ENCODE measurements around the gene USP9X. TPM values are rescaled to one million over a fixed set of nuclear protein-coding genes. Genes with fewer than 3 reads are reported as not detected.
"Not testable (repeated sequence)": the region's sequence is repeated elsewhere in the genome, so short reads cannot be mapped to it uniquely, and the experiment has no call there.

Gene USP9X
- total and polyA plus RNA-seq, 2 donors (not counting 3 experiments of a cell fraction or from before 2014, with no cell fraction given): 13.7 to 66.8 TPM

GRCh38 chrX:41186946-41187345, 101.7 kb downstream of the USP9X start:
- POLR2A ChIA-PET; H3K9me1 ChIP-seq (replicated peaks; ENCODE audit: control insufficient read depth, extremely low read depth, insufficient read depth, low read length); H3K4me2 ChIP-seq (ENCODE audit: insufficient read depth, low read length); CTCF ChIA-PET; H3K9me3 ChIP-seq (replicated peaks; ENCODE audit: control insufficient read depth, insufficient read depth, low read length); H4K20me1 ChIP-seq (replicated peaks; ENCODE audit: control insufficient read depth, extremely low read depth, insufficient read depth, low read length); H3K79me2 ChIP-seq (ENCODE audit: control insufficient read depth, insufficient read depth, low read length); H3K27ac ChIP-seq (ENCODE audit: insufficient read depth, low read depth, low read length); BruUV-seq (replicated peaks); H3K36me3 ChIP-seq (ENCODE audit: control insufficient read depth in 2 of 2, extremely low read depth in 1 of 2, insufficient read depth in 2 of 2, low read length in 2 of 2); dilution Hi-C loops (cut with MboI; ENCODE audit: extremely low pct_ligation_motif_present, low sequenced_read_pairs); H3K4me1 ChIP-seq (ENCODE audit: control insufficient read depth, extremely low read depth, insufficient read depth, low read length); intact Hi-C loops (cut with micrococcal nuclease); FAIRE-seq; DNase-seq (ENCODE audit: low read depth, low spot score); H2AFZ ChIP-seq (ENCODE audit: low read depth, low read length); H3K4me3 ChIP-seq (replicated peaks in 1 of 3; ENCODE audit: insufficient read depth in 1 of 3, low read depth in 1 of 3, low read length in 3 of 3); H3K27me3 ChIP-seq (ENCODE audit: control insufficient read depth in 2 of 2, insufficient read depth in 2 of 2, low read length in 2 of 2); H3K9ac ChIP-seq (replicated peaks; ENCODE audit: extremely low read depth, insufficient read depth, low read length): not testable (repeated sequence)

- Histone ChIP-seq H3K4me2 (ENCODE audit: insufficient read depth, low read length) (no peak overlapping the region), H3K4me3 (replicated peaks in 1 of 3; ENCODE audit: insufficient read depth in 1 of 3, low read depth in 1 of 3, low read length in 3 of 3) (no peak overlapping the region), H3K4me1 (ENCODE audit: control insufficient read depth, extremely low read depth, insufficient read depth, low read length) (no peaks in the 10 kb centered on the region), H3K9me1 (replicated peaks; ENCODE audit: control insufficient read depth, extremely low read depth, insufficient read depth, low read length) (no peaks in the 10 kb centered on the region), H2AFZ (ENCODE audit: low read depth, low read length) (no peak overlapping the region), H3K27me3 (ENCODE audit: control insufficient read depth in 2 of 2, insufficient read depth in 2 of 2, low read length in 2 of 2) (no peaks in the 10 kb centered on the region), H3K9me3 (replicated peaks; ENCODE audit: control insufficient read depth, insufficient read depth, low read length) (no peaks in the 10 kb centered on the region), H3K36me3 (ENCODE audit: control insufficient read depth in 2 of 2, extremely low read depth in 1 of 2, insufficient read depth in 2 of 2, low read length in 2 of 2) (no peaks in the 10 kb centered on the region), H3K9ac (replicated peaks; ENCODE audit: extremely low read depth, insufficient read depth, low read length) (no peak overlapping the region), H4K20me1 (replicated peaks; ENCODE audit: control insufficient read depth, extremely low read depth, insufficient read depth, low read length) (no peaks in the 10 kb centered on the region), H3K27ac (ENCODE audit: insufficient read depth, low read depth, low read length) (no peak overlapping the region), H3K79me2 (ENCODE audit: control insufficient read depth, insufficient read depth, low read length) (no peaks in the 10 kb centered on the region)
- CTCF ChIA-PET: interaction anchor here (1.4 kb wide), 1 partner anchor 10 kb away, joined by 6 read pairs; no protein-coding TSS in a partner anchor
- BruUV-seq (replicated peaks): no TSS peak
- no peak for TF ChIP-seq MYC (IDR thresholded peaks at IDR 0.05; ENCODE audit: low read depth, low read length)
- no peak for TF ChIP-seq POLR2AphosphoS5 (IDR thresholded peaks at IDR 0.05; ENCODE audit: insufficient read depth, low read depth, low read length)
- TF ChIP-seq MAX (IDR thresholded peaks at IDR 0.05; ENCODE audit: insufficient read depth, insufficient read length): no peak
- no peak for TF ChIP-seq JUN (IDR thresholded peaks at IDR 0.05; ENCODE audit: borderline replicate concordance, insufficient read depth, insufficient read length, low read depth)
- no peak for TF ChIP-seq POLR2A (IDR thresholded peaks at IDR 0.05; ENCODE audit: low read depth, low read length)
- TF ChIP-seq GATA2 (IDR thresholded peaks at IDR 0.05; ENCODE audit: insufficient read depth, insufficient read length, low read depth, low read length): no peak
- no peak for TF ChIP-seq FOS (IDR thresholded peaks at IDR 0.05; ENCODE audit: borderline replicate concordance, insufficient read depth, low read length)
- TF ChIP-seq EZH2 (IDR thresholded peaks at IDR 0.05; ENCODE audit: borderline replicate concordance, low read depth, low read length, severe bottlenecking): no peak
- TF ChIP-seq CTCF (IDR thresholded peaks at IDR 0.05; ENCODE audit: extremely low read depth in 1 of 2, insufficient read depth in 1 of 2, low read depth in 1 of 2, low read length in 2 of 2): no peak
- DNase-seq (ENCODE audit: low read depth, low spot score) (no peak), FAIRE-seq (no peak)
- intact Hi-C loops (cut with micrococcal nuclease) (no loop called here), dilution Hi-C loops (cut with MboI; ENCODE audit: extremely low pct_ligation_motif_present, low sequenced_read_pairs) (no loop called here)
- POLR2A ChIA-PET: no interaction called here
Measured at GRCh38 chrX:41189156-41189555, 103.9 kb downstream of the USP9X start.
